Astrocyte (in vitro differentiated cells and primary cell): ENCODE data around the gene CCDC174. TPM values are rescaled to one million over a fixed set of nuclear protein-coding genes. Genes with fewer than 3 reads are reported as not detected.

Source experiments
- DNase-seq: peaks from one replicate; pipeline ENCODE4 v3.0.0-alpha.2; 2010; ENCODE audit warnings: low read depth
- FAIRE-seq: peaks from 2 replicates; lab custom pipeline; 2011; peaks lifted over from hg19 to GRCh38; lab: Jason Lieb, UNC
- H2AFZ ChIP-seq: 2 replicates; pipeline ENCODE4 v1.6.0; 2012; ENCODE audit warnings: low read depth, low read length, inconsistent platforms
- H3K27ac ChIP-seq: 2 replicates; pipeline ENCODE4 v1.5.1; 2011; ENCODE audit warnings: low read depth, low read length, inconsistent platforms
- H3K27me3 ChIP-seq: 2 replicates; pipeline ENCODE4 v1.6.0; 2011; ENCODE audit warnings: low read length, inconsistent platforms; ENCODE audit not compliant: insufficient read depth
- H3K36me3 ChIP-seq: 2 replicates; pipeline ENCODE4 v1.5.1; 2011; ENCODE audit warnings: low read length, inconsistent platforms; ENCODE audit not compliant: insufficient read depth
- H3K4me1 ChIP-seq: 2 replicates; pipeline ENCODE4 v1.5.1; 2011; ENCODE audit warnings: low read length, inconsistent platforms; ENCODE audit not compliant: insufficient read depth
- H3K4me2 ChIP-seq: 2 replicates; pipeline ENCODE4 v1.6.0; 2012; ENCODE audit warnings: low read length, inconsistent platforms
- H3K4me3 ChIP-seq: 2 replicates; pipeline ENCODE4 v1.5.1; 2011; ENCODE audit warnings: low read depth, mild to moderate bottlenecking, low read length, inconsistent platforms; ENCODE audit not compliant: insufficient read depth
- H3K79me2 ChIP-seq: 2 replicates; pipeline ENCODE4 v1.6.0; 2012; ENCODE audit warnings: mild to moderate bottlenecking, low read length, inconsistent platforms; ENCODE audit not compliant: insufficient read depth
- H3K9ac ChIP-seq: 2 replicates; pipeline ENCODE4 v1.6.0; 2012; ENCODE audit warnings: mild to moderate bottlenecking, low read length, inconsistent platforms
- H3K9me3 ChIP-seq: 2 replicates; pipeline ENCODE4 v1.5.1; 2012; ENCODE audit warnings: low read depth, mild to moderate bottlenecking, low read length, inconsistent platforms; ENCODE audit not compliant: insufficient read depth
- H4K20me1 ChIP-seq: 2 replicates; pipeline ENCODE4 v1.6.0; 2012; ENCODE audit warnings: low read length, inconsistent platforms; ENCODE audit not compliant: insufficient read depth
- H3K27ac Mint-ChIP-seq: one replicate; pipeline ENCODE4 v1.8.0; 2021; ENCODE audit warnings: mild to moderate bottlenecking, mixed read lengths; ENCODE audit not compliant: unreplicated experiment
- H3K27me3 Mint-ChIP-seq: one replicate; pipeline ENCODE4 v1.8.0; 2021; ENCODE audit warnings: low read depth, mixed read lengths; ENCODE audit not compliant: unreplicated experiment
- H3K36me3 Mint-ChIP-seq: one replicate; pipeline ENCODE4 v1.8.0; 2021; ENCODE audit warnings: low read depth, mixed read lengths; ENCODE audit not compliant: unreplicated experiment
- H3K4me1 Mint-ChIP-seq: one replicate; pipeline ENCODE4 v1.8.0; 2021; ENCODE audit warnings: low read depth, mixed read lengths; ENCODE audit not compliant: unreplicated experiment
- H3K4me3 Mint-ChIP-seq: one replicate; pipeline ENCODE4 v1.8.0; 2021; ENCODE audit warnings: mild to moderate bottlenecking, moderate library complexity, mixed read lengths; ENCODE audit not compliant: unreplicated experiment
- H3K9me3 Mint-ChIP-seq: one replicate; pipeline ENCODE4 v1.8.0; 2021; ENCODE audit warnings: mild to moderate bottlenecking, mixed read lengths; ENCODE audit not compliant: unreplicated experiment
- CTCF ChIP-seq: IDR thresholded peaks from 2 replicates; pipeline ENCODE4 v1.5.1; 2011; ENCODE audit warnings: low read depth, mild to moderate bottlenecking, inconsistent platforms, low read length, moderate library complexity; ENCODE audit not compliant: insufficient read depth
- EZH2 ChIP-seq: IDR thresholded peaks from 2 replicates; pipeline ENCODE4 v1.6.1; 2012; ENCODE audit warnings: mild to moderate bottlenecking, low read length, inconsistent platforms; ENCODE audit not compliant: insufficient read depth
- total RNA-seq: library from RNA; stranded (reverse); gene quantifications from 2 replicates; pipeline ENCODE4 v1.2.1, GENCODE V29; 2021

Gene CCDC174
- total RNA-seq, 1 donor from 2014 or later: 17.4 TPM

- no peak overlapping the region for H2AFZ ChIP-seq
- H3K4me1 Mint-ChIP-seq: peaks cover 18% of the 10 kb centered on the region
- FAIRE-seq: no peak
- H3K36me3 Mint-ChIP-seq: no peaks in the 10 kb centered on the region
- H3K36me3 ChIP-seq: no peaks in the 10 kb centered on the region
- no peak overlapping the region for H3K27ac ChIP-seq
- no peaks in the 10 kb centered on the region for H4K20me1 ChIP-seq
- H3K9me3 Mint-ChIP-seq: no peaks in the 10 kb centered on the region
- peaks cover 4% of the 10 kb centered on the region for H3K27me3 ChIP-seq
- no peak overlapping the region for H3K9ac ChIP-seq
- no peak overlapping the region for H3K4me2 ChIP-seq
- peaks cover 5% of the 10 kb centered on the region for H3K27me3 Mint-ChIP-seq
- peaks cover 8% of the 10 kb centered on the region for H3K9me3 ChIP-seq
- H3K79me2 ChIP-seq: no peaks in the 10 kb centered on the region
- no peak overlapping the region for H3K4me3 ChIP-seq
- TF ChIP-seq CTCF: no peak
- TF ChIP-seq EZH2: no peak
- H3K4me1 ChIP-seq: peaks cover 10% of the 10 kb centered on the region
- H3K4me3 Mint-ChIP-seq: no peak overlapping the region
- H3K27ac Mint-ChIP-seq: no peak overlapping the region
- no peak for DNase-seq
Observed at GRCh38 chr3:14624498-14624897, 27.1 kb upstream of the CCDC174 start.

GRCh38 chr3:14625443-14625842, 26.1 kb upstream of the CCDC174 start:
- Mint-ChIP-seq H3K4me3 (no peak overlapping the region), H3K9me3 (no peaks in the 10 kb centered on the region), H3K27ac (no peak overlapping the region), H3K27me3 (peaks cover 3% of the 10 kb centered on the region), H3K36me3 (no peaks in the 10 kb centered on the region), H3K4me1 (peaks cover 14% of the 10 kb centered on the region)
- Histone ChIP-seq H2AFZ (no peak overlapping the region), H3K9ac (no peak overlapping the region), H3K4me2 (no peak overlapping the region), H3K4me1 (peaks cover 10% of the 10 kb centered on the region), H3K9me3 (peaks cover 8% of the 10 kb centered on the region), H3K27me3 (no peaks in the 10 kb centered on the region), H3K4me3 (no peak overlapping the region), H4K20me1 (no peaks in the 10 kb centered on the region), H3K27ac (no peak overlapping the region), H3K79me2 (no peaks in the 10 kb centered on the region), H3K36me3 (no peaks in the 10 kb centered on the region)
- TF ChIP-seq CTCF (no peak), EZH2 (no peak)
- DNase-seq (no peak), FAIRE-seq (no peak)

- FAIRE-seq (no peak), DNase-seq (no peak)
- peak overlapping the region; percentile 73 for H3K27ac Mint-ChIP-seq
- peaks cover 8% of the 10 kb centered on the region for H3K9me3 ChIP-seq
- no peaks in the 10 kb centered on the region for H3K79me2 ChIP-seq
- H3K27ac ChIP-seq: no peak overlapping the region
- no peak overlapping the region for H3K4me3 Mint-ChIP-seq
- TF ChIP-seq EZH2 (no peak), CTCF (no peak)
- peaks cover 10% of the 10 kb centered on the region for H3K4me1 ChIP-seq
- H3K36me3 ChIP-seq: no peaks in the 10 kb centered on the region
- no peaks in the 10 kb centered on the region for H3K27me3 ChIP-seq
- H2AFZ ChIP-seq: peak overlapping the region; percentile 35
- no peak overlapping the region for H3K4me2 ChIP-seq
- H3K27me3 Mint-ChIP-seq: no peaks in the 10 kb centered on the region
- no peaks in the 10 kb centered on the region for H3K36me3 Mint-ChIP-seq
- H3K4me3 ChIP-seq: no peak overlapping the region
- H3K4me1 Mint-ChIP-seq: peaks cover 14% of the 10 kb centered on the region
- H3K9me3 Mint-ChIP-seq: peaks cover 7% of the 10 kb centered on the region
- H3K9ac ChIP-seq: peak overlapping the region; percentile 33
- no peaks in the 10 kb centered on the region for H4K20me1 ChIP-seq
Observed at GRCh38 chr3:14627815-14628214, 23.7 kb upstream of the CCDC174 start.
